DMS53 (cell line): ENCODE measurements around the gene MAP3K9.

ENCODE experiments used
- DNase-seq: peaks from one replicate; lab custom pipeline; 2025; lab: John Stamatoyannopoulos, UW

MAP3K9 gene

DNA sequence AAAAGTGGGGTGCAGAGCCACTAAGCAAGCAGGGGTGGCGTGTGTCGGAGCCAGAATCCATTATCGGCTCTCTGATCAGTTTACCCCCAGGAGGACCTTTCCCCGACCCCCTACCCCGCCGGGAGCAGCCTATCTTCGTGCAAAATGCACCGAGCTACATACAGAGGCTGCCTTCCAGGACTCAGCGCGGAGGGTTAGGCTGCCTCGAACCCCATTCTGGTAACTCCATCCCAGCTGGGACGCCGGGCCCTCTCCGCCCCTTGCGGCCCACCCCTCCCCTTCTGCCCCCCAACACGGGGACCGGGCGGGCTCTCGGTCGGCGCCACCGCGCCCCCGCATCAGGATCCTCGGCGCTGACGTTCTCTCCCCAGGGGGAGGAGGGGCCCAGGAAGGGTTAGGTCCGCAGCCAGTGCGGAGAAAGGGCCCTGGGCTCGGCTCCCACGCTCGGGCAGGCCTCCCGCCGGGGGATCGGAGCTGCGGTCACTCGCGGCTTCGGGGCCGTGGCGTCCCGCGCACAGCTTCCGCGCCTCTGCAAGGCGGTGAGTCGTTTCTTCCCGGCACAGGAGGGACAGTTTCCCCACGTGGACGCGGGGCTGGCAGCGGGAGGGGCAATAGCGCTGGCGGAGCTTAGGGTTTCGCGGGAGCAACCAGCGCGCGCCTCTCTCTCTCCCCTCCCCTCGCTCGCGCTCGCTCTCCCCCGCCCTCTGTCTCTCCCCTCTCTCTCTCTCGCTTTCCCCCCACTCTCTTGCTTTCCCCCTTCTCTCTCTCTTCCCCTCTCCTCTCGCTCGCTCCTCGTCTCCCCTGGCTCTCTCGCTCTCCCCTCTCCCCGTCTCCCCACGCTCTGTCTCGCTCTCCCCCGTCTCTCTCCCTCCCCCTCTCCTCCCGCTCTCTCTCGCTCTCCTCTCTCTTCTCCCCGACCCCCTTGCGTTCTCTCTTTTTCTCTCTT, 12.5 kb upstream of the MAP3K9 start:
- peak; percentile 58 for DNase-seq

DNA sequence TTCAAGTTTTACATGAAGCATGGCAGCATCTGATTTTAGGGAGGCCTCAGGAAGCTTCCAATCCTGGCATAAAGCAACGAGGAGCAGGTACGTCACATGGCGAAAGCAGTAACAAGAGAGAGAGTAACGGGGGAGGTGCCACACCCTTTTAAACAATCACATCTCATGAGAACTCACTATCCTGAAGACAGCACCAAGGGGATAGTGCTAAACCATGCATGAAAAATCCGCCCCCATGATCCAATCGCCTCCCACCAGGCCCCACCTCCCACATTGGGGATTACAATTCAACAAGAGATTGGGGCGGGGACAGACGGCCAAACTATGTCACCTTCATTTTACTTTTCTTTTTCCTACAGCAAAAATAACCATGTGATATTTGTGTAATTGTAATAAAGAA, 7.2 kb upstream of the MAP3K9 start:
- no peak for DNase-seq

DNA sequence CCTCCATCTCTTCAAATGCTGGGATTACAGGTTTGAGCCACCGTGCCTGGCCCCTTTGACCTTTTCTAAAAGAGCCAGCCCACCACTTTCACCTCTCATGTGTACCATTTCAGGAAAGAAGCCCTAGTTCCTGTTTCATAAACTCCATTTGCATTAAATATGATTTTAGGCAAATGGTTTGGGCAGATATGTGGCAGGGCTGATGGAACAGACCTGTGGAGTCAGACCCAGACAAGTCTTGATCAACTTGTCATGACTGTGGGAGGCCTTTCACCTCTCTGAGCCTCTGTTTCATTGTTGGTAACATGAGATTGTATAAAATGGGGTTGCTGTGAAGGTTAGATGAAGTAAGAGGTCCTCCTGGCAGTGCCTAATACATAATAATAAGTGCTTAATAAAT, 5.2 kb upstream of the MAP3K9 start:
- DNase-seq = no peak

DNA sequence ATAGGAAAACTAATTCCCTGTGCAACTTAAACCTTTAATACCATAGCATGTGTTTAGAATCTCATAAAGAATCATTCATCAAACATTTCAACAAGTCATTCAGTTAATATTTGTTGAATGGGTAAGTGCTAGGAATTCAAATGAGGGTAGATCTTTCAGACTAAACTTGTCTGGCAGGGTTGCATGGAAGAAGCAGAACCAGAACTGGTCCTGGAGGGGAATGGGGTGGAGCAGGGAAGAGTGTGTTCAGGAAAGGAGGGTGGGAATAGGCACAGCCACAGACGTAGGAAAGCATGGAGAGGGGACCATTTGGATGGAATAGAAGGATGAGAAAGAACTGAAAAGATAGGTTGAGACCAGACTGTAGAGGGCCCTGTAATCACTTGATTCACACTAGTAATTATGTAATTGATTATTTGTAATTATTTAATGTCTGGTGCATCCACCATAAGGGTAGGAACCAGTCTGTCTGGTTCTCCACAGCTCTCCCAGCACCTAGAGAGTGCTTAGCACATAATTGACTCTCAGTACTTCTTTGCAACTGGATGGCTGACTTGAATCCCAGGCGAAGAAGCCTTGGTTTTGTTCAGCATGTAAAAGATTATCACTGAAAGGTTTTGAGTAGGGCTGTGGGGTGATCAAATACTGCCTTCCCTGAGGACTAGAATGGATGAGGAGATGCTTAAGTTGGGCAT, 3.0 kb upstream of the MAP3K9 start:
- no peak for DNase-seq

DNA sequence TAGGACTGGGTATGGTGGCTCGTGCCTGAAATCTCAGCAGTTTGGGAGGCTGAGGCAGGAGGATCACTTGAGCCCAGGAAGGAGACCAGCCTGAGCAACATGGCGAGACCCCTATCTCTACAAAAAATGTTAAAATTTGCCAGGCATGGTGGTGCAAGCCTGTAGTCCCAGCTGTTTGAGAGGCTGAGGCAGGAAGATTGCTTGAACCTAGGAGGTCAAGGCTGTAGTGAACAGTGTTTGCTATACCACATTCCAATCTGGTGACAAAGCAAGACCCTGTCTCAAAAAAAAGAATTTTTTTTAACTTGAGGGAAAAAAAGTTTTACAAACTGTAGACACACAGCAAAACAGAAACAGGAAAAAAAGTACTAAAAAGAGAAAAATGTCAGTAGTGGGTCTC, 2.3 kb upstream of the MAP3K9 start:
- no peak for DNase-seq

DNA sequence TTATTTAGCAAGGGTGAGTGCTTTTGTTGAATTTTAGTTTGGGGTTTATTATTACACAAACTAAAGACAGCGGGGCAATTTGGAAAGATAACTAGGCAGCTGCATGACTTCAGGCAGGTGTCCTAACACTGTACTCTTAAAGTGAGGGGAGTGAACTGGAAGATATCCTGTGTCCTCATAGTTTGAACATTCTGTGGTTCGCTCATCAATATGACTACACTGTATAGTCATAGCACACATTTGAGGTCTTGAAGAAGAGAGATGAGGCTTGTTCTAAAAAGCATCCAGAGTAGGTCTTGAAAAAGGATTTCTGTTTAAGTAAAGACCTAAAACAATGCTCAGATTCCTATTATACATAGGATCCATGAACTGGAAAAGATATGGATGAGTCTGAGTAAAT, 1.7 kb upstream of the MAP3K9 start:
- no peak for DNase-seq

DNA sequence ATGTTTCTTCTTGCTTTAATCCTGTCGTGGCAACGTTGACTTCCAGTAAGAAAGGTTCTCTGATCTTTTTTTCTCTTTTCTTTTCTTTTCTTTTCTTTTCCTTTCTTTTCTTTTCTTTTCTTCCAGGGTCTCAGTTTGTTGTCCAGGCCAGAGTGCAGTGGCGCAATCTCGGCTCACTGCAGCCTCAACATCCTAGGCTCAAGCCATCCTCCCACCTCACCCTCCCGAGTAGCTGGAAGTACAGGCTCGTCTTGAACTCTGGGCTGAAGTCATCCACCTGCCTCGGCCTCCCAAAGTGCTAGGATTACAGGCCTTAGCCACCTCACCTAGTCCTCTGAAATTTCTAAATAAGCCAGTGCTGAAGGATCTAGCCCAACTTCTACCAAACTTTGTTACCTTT, 1.3 kb upstream of the MAP3K9 start:
- no peak for DNase-seq

DNA sequence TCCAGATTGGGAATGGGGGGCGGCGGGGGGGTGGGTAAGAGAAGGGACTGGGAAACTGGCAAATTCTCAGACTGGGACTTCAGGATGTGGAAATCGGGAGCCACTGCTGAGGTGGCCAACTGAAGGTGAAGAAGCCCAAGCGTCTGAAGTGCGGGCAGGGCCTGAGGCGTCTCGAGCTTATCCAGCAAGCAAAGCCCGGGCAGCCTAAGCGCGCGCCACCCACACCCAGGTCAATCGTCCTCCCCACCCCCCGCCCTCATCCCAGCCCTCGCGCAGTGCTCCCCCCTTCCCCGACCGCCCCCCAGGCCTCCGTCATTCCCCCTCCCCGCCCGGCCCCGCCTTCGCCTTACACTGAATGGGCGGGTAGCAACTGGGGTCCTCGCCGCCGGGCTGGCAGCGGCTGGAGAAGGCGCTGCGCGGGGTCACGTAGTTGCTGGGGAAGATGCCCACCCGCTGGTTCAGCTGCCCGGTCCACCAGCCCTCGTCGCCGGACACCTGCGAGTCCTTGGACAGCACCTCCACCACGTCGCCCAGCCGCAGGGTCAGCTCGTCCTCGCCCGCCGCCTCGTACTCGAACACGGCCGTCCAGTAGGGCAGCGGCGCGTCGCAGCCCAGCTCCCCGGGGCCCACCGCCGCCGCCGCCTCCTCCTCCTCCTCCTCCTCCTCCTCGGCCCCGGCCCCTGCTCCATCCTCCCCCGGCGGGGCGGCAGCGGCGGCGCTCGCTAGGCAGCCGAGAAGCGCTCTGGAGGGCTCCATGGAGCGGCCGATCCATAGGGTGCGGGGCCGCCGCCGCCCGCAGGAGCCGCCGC, 693 bp downstream of the MAP3K9 start:
- DNase-seq = peak; percentile 66

DNA sequence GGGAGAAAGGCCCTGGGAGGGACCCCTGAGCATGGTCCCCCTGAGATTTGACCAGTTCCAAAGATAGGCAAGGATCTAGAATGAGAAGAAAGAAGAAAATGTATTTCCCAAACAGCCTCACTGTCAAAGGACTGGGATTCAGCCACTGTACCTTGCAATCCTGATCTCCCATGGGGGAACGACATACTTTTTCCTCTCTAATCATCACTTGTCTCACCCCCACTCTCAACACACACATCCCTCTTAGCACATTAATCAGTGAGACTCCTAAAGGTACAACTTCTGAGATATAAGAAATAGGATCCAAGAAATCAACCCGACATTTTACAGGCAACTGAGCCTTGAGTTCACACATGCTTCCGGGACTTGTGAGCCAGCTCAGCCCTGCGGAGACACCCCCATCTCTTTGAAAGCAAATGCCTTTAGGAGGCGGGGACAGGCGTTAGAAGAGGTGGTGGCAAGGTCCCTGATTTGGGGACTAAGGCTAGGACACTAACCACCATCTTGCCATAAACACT, 1.4 kb downstream of the MAP3K9 start:
- DNase-seq = peak; percentile 61

DNA sequence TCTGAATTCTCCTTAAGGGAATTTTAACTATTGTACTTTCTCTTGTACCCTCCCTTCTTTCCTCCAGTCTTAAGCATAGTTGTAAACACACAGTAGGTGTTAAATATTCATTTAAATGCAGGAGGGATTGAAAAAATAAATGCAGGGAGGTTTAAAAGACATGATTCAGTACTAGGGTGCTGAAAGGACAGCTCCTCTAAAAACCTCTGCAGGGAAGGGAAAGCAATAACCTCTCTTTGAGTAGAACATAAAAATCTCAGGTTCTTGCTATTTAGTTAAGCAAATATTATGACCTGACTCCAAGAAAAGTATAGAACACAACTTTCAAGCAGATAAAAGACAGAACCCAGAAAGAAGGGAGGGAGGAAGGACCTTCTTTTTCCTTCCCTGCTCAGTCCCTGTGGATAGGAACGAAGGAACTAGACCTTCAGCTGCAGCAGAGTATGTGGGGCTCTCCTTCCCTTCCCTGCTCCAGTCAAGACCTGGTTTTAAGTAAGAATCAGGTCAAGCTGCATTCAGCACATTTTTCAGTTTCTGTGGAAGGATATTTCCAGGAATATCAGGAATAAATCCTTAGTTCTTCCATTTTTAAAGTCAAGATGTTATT, 4.7 kb downstream of the MAP3K9 start:
- no peak for DNase-seq

DNA sequence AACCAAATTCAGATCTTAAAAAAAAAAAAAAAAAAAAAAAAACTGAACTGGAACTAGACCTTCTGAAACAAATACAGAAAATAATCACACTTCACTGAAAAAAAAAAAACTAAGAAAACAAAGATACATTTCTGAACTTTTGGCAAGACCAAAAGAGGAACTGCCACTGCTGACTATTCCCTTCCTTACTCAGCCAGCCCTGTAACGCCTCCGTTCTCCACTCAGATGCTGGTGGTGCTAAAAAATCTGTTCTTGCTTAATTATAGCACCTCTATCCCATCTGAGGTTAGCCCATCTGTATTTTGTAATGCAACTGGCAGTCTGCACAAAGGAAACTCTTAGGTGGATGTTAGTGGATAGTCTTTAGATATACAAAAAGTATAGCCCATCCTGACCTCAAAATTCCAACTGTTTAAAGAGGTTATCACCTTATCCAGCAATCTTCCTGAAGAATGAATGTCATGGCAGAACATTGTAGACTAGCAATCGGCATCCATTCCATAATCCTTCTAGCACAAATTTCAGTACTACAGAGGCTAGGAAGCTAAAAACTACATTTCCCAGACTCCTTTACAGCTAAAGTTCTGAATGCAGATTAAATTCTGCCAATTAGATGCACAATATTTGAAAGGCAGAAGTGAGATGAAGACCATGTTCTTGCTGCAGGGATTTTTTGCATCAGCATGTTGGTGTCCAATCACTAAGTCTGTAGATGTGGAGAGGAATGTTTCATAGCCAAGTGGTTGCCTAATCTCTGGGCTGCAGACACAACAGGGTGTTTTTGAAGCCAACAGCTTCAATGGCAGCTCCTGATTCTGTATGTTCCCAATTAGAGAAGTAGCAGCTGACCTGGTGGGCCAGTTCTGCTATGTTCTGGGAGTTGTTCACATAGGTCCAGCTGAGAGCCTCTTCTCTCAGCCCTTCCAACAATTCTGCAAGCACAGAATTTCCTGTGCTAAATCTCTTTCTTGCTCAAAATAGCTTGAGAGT, 5.7 kb downstream of the MAP3K9 start:
- DNase-seq = no peak

DNA sequence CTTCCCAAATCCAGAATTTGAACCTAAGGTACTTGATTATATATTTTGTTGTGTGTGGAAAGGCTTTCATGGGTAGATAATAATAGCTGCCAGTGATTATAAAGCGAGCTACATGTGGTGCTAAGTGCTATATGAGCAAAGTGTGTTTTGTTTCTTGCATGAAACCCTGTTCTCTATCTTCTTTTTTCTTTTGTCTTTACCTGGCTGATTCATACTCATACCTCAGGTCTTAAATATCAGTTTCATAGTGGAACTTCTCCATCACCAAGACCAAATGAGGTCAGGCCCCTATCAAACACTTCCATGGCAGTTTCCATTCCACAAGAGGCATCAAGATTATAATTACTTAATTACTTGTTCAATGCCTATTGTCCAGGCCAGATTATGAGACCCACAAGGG, 6.9 kb downstream of the MAP3K9 start:
- DNase-seq = no peak

DNA sequence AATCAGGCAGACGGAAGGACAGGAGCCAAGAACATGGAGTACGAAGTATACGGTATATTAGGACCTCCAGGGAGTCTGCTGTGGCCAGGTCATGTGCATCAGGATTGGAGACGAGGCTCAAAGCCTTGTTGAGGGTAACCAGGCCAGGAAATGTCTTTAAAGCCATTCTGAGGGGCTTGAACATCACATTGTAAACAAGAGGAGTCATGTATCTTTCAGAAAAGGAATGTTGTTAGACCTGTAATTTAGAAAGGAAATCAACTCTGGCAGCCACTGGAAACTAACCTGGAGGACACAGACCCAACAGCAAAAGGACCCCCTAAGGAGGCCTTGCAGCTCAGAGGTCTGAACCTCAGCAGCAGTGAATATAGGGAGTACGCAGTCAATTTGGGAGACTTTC, 7.5 kb downstream of the MAP3K9 start:
- no peak for DNase-seq

DNA sequence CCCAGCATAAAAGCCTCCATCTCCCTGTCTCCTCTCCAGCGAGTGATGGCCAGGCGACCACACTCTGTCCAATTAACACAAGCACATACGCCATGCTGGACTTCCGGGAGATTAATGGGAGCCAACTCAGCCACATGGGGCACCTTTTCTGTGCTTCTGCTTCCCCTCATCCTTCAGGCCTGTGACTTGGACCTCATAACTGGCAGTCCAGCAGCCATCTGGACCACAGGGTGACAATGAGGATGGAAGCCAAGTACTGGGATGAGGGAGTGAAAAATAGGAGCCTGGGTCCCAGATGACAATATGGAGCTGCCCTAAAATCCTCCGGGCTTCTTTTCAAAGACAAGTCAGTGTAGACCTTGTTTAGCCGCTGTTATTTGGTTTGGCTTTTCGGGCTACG, 12.8 kb downstream of the MAP3K9 start:
- no peak for DNase-seq

DNA sequence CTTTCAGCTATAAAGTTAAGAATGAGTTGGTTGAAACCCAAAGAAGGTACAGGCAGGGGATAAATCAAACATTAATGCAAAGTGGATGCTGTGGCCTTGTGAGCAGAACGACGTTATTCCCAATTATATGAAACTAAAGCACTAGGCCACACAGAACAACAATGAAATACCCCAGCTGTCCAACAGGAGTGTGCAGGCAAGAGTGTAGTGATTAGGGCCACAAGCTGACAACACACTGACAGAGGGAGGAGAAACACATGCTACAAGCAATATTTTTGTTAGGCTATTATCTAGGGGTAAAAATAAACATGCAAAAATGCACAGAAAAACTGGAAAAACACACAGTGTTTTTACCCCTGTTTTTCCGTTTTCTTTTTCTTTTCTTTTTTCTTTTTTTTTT, 15.0 kb downstream of the MAP3K9 start:
- DNase-seq = no peak

DNA sequence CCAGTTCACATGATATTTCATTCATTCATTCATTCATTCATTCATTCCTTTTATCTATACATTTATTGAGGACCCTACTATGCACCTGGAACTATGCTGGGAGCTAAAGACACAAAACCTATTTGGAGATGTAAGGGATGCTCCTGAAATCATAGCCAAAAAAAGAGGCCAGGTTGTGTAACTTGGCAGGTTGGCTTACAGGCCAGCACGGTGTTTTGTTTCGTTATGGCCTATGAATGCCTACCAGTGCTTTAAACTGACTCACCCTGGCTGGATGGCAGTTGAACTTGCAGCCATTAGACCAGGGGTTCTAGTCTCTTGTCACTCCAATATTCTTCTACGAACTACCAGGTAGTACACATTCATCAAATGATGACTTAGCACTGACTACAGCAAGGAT, 15.7 kb downstream of the MAP3K9 start:
- no peak for DNase-seq

DNA sequence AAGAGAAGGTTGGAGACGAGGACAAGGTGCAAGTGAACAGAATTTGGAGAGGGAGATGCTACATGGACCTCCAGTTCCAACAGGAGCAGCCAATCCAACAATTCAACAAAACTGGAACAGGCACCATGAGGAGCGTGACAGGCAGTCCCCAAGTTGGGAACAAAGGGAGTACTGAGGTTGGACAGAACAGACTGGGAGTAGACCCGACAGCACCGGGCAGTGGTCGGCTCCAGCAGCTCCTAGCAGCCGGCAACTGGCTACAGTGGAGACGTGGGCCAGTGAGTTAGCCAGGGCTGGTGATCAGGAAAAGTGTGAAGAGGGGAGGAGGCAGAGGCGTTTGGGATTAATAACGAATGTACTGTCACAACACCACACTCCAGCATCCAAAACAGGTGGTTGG, 16.4 kb downstream of the MAP3K9 start:
- DNase-seq = no peak

DNA sequence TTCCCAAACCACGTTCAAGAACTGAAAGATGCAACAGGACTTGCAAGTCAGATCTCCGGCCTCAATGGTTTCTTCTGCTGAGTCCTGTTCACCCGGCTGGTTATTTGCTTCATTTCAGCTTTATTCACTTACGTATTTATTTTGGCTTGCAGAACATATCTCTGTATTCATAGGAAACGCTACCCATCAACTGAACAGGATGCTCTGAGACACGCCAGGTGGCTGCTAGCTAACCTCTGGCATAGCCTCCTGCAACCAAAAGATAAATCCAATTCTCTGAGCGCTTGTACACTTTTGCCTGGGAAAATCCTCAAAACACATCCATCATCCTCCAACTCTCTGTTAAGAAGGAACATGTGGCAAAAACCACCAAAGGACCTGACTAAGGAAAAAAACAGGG, 17.3 kb downstream of the MAP3K9 start:
- no peak for DNase-seq

DNA sequence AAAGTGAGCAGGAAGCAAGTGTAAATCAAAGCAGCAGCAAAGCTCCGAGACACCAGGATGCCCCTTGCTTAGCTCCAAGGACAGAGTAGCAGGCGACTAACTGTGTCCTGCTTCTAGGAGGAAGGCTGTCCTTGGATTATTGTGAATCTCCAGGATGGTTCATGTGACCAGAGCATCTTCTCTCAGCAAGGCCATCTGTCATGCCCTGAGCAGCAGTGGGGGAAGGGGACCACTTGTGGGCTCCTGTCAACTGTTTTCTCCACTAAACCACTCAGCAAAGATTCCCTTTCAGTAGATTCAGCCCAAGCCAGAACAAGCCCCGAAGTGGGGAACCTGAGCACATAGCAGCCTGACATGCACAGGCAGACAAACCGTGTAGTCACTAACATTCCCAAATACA, 19.4 kb downstream of the MAP3K9 start:
- DNase-seq = no peak

DNA sequence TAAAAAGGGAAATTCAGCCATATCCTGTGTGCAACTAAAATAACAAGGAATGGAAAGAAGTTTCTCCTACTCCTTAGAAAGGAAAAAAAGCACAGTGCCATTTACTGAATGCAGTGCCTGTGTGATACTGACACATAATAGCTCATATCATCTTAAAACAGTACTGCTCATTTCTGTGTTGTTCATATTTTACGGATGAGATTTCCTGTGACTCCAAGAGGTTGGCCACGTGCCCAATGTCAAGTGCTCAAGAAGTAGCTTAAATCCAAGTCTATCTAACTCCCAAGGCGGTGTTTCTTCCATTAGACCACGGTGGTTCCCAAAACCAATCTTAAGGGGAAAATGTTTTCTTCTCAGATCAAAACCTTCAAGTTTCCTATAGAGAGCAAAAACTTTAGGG, 20.0 kb downstream of the MAP3K9 start:
- no peak for DNase-seq

DNA sequence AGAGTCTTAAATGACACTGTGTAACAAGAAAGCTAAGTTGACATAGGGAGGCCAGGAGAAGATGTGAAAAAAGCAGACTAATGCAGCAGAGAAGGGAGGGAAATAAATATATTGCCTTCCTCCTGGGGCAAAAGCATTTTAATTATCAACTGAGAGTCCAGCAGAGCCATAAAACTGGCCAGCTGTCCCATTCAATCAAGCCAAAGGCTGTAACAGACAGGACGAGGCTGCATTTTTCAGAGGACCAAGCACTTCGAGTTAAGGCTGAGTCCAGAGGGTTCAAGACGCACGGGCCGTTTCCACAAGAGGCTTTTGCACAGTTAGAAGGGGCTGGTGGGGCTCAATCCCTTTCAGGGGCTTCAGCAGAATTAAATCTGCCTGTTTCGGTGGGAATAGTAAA, 20.4 kb downstream of the MAP3K9 start:
- no peak for DNase-seq
